Endodermal cell (in vitro differentiated cells): ENCODE results near the gene FXYD6. TPM values are rescaled to one million over a fixed set of nuclear protein-coding genes. Genes with fewer than 3 reads are reported as not detected.
A peak's percentile ranks its signal among the peaks of the same experiment; 100 is the strongest.

ENCODE experiments used
- DNase-seq: peaks from one replicate; pipeline ENCODE4 v3.0.0-alpha.2; 2017
- H3K27ac ChIP-seq: 2 replicates; pipeline ENCODE4 v1.5.1; 2013; ENCODE audit warnings: mild to moderate bottlenecking, low read depth, low read length, moderate library complexity
- H3K27me3 ChIP-seq: 2 replicates; pipeline ENCODE4 v1.6.1; 2013; ENCODE audit warnings: mild to moderate bottlenecking, low read length, moderate library complexity; ENCODE audit not compliant: insufficient read depth, control insufficient read depth, poor library complexity, severe bottlenecking
- H3K36me3 ChIP-seq: 2 replicates; pipeline ENCODE4 v1.7.0; 2013; ENCODE audit warnings: mild to moderate bottlenecking, low read length, moderate library complexity; ENCODE audit not compliant: control insufficient read depth, insufficient read depth
- H3K4me1 ChIP-seq: one replicate; pipeline ENCODE4 v1.7.0; 2013; ENCODE audit warnings: low read length; ENCODE audit not compliant: control insufficient read depth, insufficient read depth
- H3K4me3 ChIP-seq: 2 replicates; pipeline ENCODE4 v1.5.1; 2013; ENCODE audit warnings: mild to moderate bottlenecking, low read length, moderate library complexity
- H3K9ac ChIP-seq: 2 replicates; pipeline ENCODE4 v1.6.1; 2013; ENCODE audit warnings: mild to moderate bottlenecking, low read length, moderate library complexity; ENCODE audit not compliant: poor library complexity, severe bottlenecking; ENCODE audit errors: extremely low read depth
- H3K9me3 ChIP-seq: 2 replicates; pipeline ENCODE4 v1.6.1; 2013; ENCODE audit warnings: mild to moderate bottlenecking, low read length, moderate library complexity; ENCODE audit not compliant: control insufficient read depth
- H3K27ac Mint-ChIP-seq: 2 replicates; pipeline ENCODE4 v1.8.0; 2020; ENCODE audit warnings: mixed read lengths
- H3K27me3 Mint-ChIP-seq: 2 replicates; pipeline ENCODE4 v1.8.0; 2021; ENCODE audit warnings: mild to moderate bottlenecking, mixed read lengths; ENCODE audit not compliant: insufficient read depth
- H3K36me3 Mint-ChIP-seq: 2 replicates; pipeline ENCODE4 v1.8.0; 2020; ENCODE audit warnings: low read depth, mixed read lengths
- H3K4me1 Mint-ChIP-seq: 2 replicates; pipeline ENCODE4 v1.8.0; 2020; ENCODE audit warnings: mixed read lengths
- H3K4me3 Mint-ChIP-seq: 2 replicates; pipeline ENCODE4 v1.8.0; 2020; ENCODE audit warnings: mild to moderate bottlenecking, moderate library complexity, mixed read lengths
- H3K9me3 Mint-ChIP-seq: 2 replicates; pipeline ENCODE4 v1.8.0; 2020; ENCODE audit warnings: mild to moderate bottlenecking, mixed read lengths
- CTCF ChIP-seq: fragments of 200-600 bp; sonication (generic); conservative IDR thresholded peaks from 2 replicates; pipeline ENCODE4 v1.5.0; 2021; ENCODE audit warnings: antibody characterized with exemption, mild to moderate bottlenecking
- WGBS, 2 experiments: methylation state at CpG; one replicate each; pipeline versions ENCODE4 v1.1.5 to v1.1.7; 2013; ENCODE audit warnings: missing lambda C conversion rate in 2 of 2, mixed read lengths in 1 of 2; ENCODE audit not compliant: insufficient coverage in 1 of 2, insufficient read length in 1 of 2; 5-methylcytosine and 5-hydroxymethylcytosine counted together
- total RNA-seq, 2 donors: library from RNA; stranded (reverse); fragmentation: NEBNext Ultra II Directional in 1 of 2; extraction: Animal tissue kit (Norgen Biotek cat#: 25700) in 1 of 2; gene quantifications; 2 replicates in 1 of 2; 3 replicates in 1 of 2; pipeline ENCODE4 v1.2.1, GENCODE V29; 2021

FXYD6 gene
- total RNA-seq, 2 donors from 2014 or later, result 54.1 to 61.8 TPM

- Histone ChIP-seq H3K9ac (no peak overlapping the region), H3K27me3 (peaks cover 4% of the 10 kb centered on the region), H3K9me3 (no peaks in the 10 kb centered on the region), H3K4me3 (no peak overlapping the region), H3K36me3 (no peaks in the 10 kb centered on the region), H3K4me1 (no peaks in the 10 kb centered on the region), H3K27ac (no peak overlapping the region)
- Mint-ChIP-seq H3K27ac (no peak overlapping the region), H3K4me1 (peaks cover 13% of the 10 kb centered on the region), H3K4me3 (no peak overlapping the region), H3K27me3 (peaks cover 2% of the 10 kb centered on the region), H3K9me3 (no peaks in the 10 kb centered on the region), H3K36me3 (no peaks in the 10 kb centered on the region)
- peak; percentile 17 for DNase-seq
- TF ChIP-seq CTCF, result no peak
- WGBS, 2 experiments, result 90 to 91% methylated on average over 4 to 11 of the region's 11 CpGs
Measured at GRCh38 chr11:117916956-117917355, 40.5 kb upstream of the FXYD6 start.

- Mint-ChIP-seq H3K27me3 (peaks cover 2% of the 10 kb centered on the region), H3K4me3 (no peak overlapping the region), H3K36me3 (no peaks in the 10 kb centered on the region), H3K4me1 (peaks cover 11% of the 10 kb centered on the region), H3K9me3 (no peaks in the 10 kb centered on the region), H3K27ac (peak overlapping the region; percentile 1)
- Histone ChIP-seq H3K36me3 (no peaks in the 10 kb centered on the region), H3K9ac (no peak overlapping the region), H3K27me3 (peaks cover 4% of the 10 kb centered on the region), H3K4me3 (no peak overlapping the region), H3K4me1 (no peaks in the 10 kb centered on the region), H3K27ac (no peak overlapping the region), H3K9me3 (no peaks in the 10 kb centered on the region)
- peak; percentile 38 for DNase-seq
- 87 to 96% methylated on average over 7 to 9 of the region's 9 CpGs for WGBS, 2 experiments
- TF ChIP-seq CTCF, result no peak
Measured at GRCh38 chr11:117915672-117916235, 39.3 kb upstream of the FXYD6 start.

- DNase-seq, result peak; percentile 72
- Histone ChIP-seq H3K27me3 (peaks cover 4% of the 10 kb centered on the region), H3K27ac (no peak overlapping the region), H3K9ac (no peak overlapping the region), H3K36me3 (no peaks in the 10 kb centered on the region), H3K4me1 (no peaks in the 10 kb centered on the region), H3K9me3 (no peaks in the 10 kb centered on the region), H3K4me3 (no peak overlapping the region)
- TF ChIP-seq CTCF, result no peak
- H3K4me3 Mint-ChIP-seq, result no peak overlapping the region
- H3K27me3 Mint-ChIP-seq, result peaks cover 2% of the 10 kb centered on the region
- WGBS, 2 experiments, result 61 to 69% methylated on average over 5 to 10 of the region's 10 CpGs
- H3K9me3 Mint-ChIP-seq, result no peaks in the 10 kb centered on the region
- peaks cover 11% of the 10 kb centered on the region for H3K4me1 Mint-ChIP-seq
- no peaks in the 10 kb centered on the region for H3K36me3 Mint-ChIP-seq
- H3K27ac Mint-ChIP-seq, result peak overlapping the region; percentile 24
Measured at GRCh38 chr11:117914991-117915618, 38.6 kb upstream of the FXYD6 start.
